SH-SY5Y (cell line): ENCODE data around the gene LARGE1.

Experiments
- GATA2 ChIP-seq: IDR thresholded peaks from 2 replicates; pipeline ENCODE4 v1.6.1; 2011; ENCODE audit warnings: mild to moderate bottlenecking, low read depth, low read length
- GATA3 ChIP-seq: IDR thresholded peaks from 2 replicates; pipeline ENCODE4 v1.6.1; 2011; ENCODE audit warnings: low read depth, mild to moderate bottlenecking, low read length, moderate library complexity

DNA sequence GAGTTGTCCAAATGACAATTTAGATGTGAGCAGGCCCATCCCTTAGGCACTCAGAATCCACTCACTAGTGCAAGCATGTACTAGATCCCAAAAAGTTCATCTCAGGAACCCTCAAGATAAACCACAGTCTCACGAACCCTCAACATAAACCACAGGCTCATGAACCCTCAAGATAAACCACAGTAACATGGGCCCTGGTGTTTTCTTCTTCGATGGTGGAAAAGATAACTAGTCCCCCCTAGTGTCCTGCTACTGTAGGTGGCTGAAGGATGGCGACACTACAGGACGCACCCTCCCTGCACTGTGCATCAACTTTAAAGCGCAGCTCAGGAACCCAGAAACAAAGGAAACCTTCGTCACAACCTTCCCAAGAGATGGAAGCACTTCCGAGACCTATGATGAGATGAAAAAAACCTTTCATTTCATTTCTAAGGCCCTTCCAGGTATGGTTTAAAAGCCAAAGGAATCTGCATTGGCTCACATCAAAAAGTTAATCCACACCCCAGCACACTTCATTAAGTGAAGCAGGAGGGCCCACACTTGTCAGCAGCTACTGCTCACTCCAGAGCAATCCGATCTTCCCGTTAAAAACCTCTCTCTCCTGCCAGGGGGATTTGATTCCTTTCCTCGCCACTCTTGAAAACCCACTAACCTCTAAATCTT, 2.4 kb downstream of the LARGE1 start:
- TF ChIP-seq GATA2 (no peak), GATA3 (no peak)
